KOPT-K1 (cell line): ENCODE data around the gene PAH.

Experiments used
- H3K27ac ChIP-seq: fragments of 200-600 bp; sonication (generic); 2 replicates; pipeline ENCODE4 v1.5.1; 2016; ENCODE audit warnings: antibody characterized with exemption, mild to moderate bottlenecking, low read depth, low read length; ENCODE audit not compliant: poor library complexity, severe bottlenecking
- H3K36me3 ChIP-seq: fragments of 200-600 bp; sonication (generic); 2 replicates; pipeline ENCODE4 v1.5.1; 2017; ENCODE audit warnings: antibody characterized with exemption, mild to moderate bottlenecking, low read length, moderate library complexity; ENCODE audit not compliant: insufficient read depth
- H3K9me3 ChIP-seq: fragments of 200-600 bp; sonication (generic); 2 replicates; pipeline ENCODE4 v1.5.1; 2017; ENCODE audit warnings: antibody characterized with exemption, low read length, mild to moderate bottlenecking; ENCODE audit not compliant: insufficient read depth, poor library complexity, severe bottlenecking

Gene PAH

GRCh38 chr12:102885043-102885932, 31.8 kb downstream of the PAH start:
- Histone ChIP-seq H3K36me3 (no peaks in the 10 kb centered on the region), H3K27ac (no peak overlapping the region), H3K9me3 (no peaks in the 10 kb centered on the region)

GRCh38 chr12:102883204-102883799, 33.7 kb downstream of the PAH start:
- Histone ChIP-seq H3K36me3 (no peaks in the 10 kb centered on the region), H3K27ac (no peak overlapping the region), H3K9me3 (no peaks in the 10 kb centered on the region)

- H3K9me3 ChIP-seq, result no peaks in the 10 kb centered on the region
- no peak overlapping the region for H3K27ac ChIP-seq
- H3K36me3 ChIP-seq, result no peaks in the 10 kb centered on the region
Observed at GRCh38 chr12:102880783-102881182, 36.3 kb downstream of the PAH start.

- H3K9me3 ChIP-seq, result no peaks in the 10 kb centered on the region
- no peak overlapping the region for H3K27ac ChIP-seq
- H3K36me3 ChIP-seq, result no peaks in the 10 kb centered on the region
Observed at GRCh38 chr12:102879144-102879763, 37.8 kb downstream of the PAH start.

- no peaks in the 10 kb centered on the region for H3K36me3 ChIP-seq
- no peak overlapping the region for H3K27ac ChIP-seq
- no peaks in the 10 kb centered on the region for H3K9me3 ChIP-seq
Observed at GRCh38 chr12:102876883-102877282, 40.2 kb downstream of the PAH start.

GRCh38 chr12:102874819-102875218, 42.2 kb downstream of the PAH start:
- Histone ChIP-seq H3K27ac (no peak overlapping the region), H3K36me3 (no peaks in the 10 kb centered on the region), H3K9me3 (no peaks in the 10 kb centered on the region)

GRCh38 chr12:102873077-102873476, 44.0 kb downstream of the PAH start:
- H3K9me3 ChIP-seq, result no peaks in the 10 kb centered on the region
- no peak overlapping the region for H3K27ac ChIP-seq
- no peaks in the 10 kb centered on the region for H3K36me3 ChIP-seq

- Histone ChIP-seq H3K36me3 (no peaks in the 10 kb centered on the region), H3K9me3 (no peaks in the 10 kb centered on the region), H3K27ac (no peak overlapping the region)
Observed at GRCh38 chr12:102871014-102871413, 46.0 kb downstream of the PAH start.

GRCh38 chr12:102869571-102869970, 47.5 kb downstream of the PAH start:
- Histone ChIP-seq H3K36me3 (no peaks in the 10 kb centered on the region), H3K9me3 (no peaks in the 10 kb centered on the region), H3K27ac (no peak overlapping the region)

GRCh38 chr12:102865821-102866615, 51.0 kb downstream of the PAH start:
- H3K36me3 ChIP-seq, result no peaks in the 10 kb centered on the region
- H3K9me3 ChIP-seq, result no peaks in the 10 kb centered on the region
- no peak overlapping the region for H3K27ac ChIP-seq

GRCh38 chr12:102862486-102862885, 54.6 kb downstream of the PAH start:
- Histone ChIP-seq H3K9me3 (no peaks in the 10 kb centered on the region), H3K27ac (no peak overlapping the region), H3K36me3 (no peaks in the 10 kb centered on the region)

GRCh38 chr12:102851246-102851645, 65.8 kb downstream of the PAH start:
- Histone ChIP-seq H3K9me3 (no peaks in the 10 kb centered on the region), H3K27ac (no peak overlapping the region), H3K36me3 (no peaks in the 10 kb centered on the region)

- Histone ChIP-seq H3K9me3 (no peaks in the 10 kb centered on the region), H3K36me3 (no peaks in the 10 kb centered on the region), H3K27ac (no peak overlapping the region)
Observed at GRCh38 chr12:102849722-102850447, 67.2 kb downstream of the PAH start.

- Histone ChIP-seq H3K27ac (no peak overlapping the region), H3K36me3 (no peaks in the 10 kb centered on the region), H3K9me3 (no peaks in the 10 kb centered on the region)
Observed at GRCh38 chr12:102848832-102849231, 68.2 kb downstream of the PAH start.
